PFSK-1 (cell line): Measurements from ENCODE around the gene ZNF226. TPM values are rescaled to one million over a fixed set of nuclear protein-coding genes. Genes with fewer than 3 reads are reported as not detected.

ENCODE experiments used
- FOXP2 ChIP-seq: optimal IDR thresholded peaks from 2 replicates; pipeline ENCODE3; 2011; ENCODE audit warnings: borderline replicate concordance, control low read depth, inconsistent platforms; ENCODE audit not compliant: insufficient read depth; ENCODE audit errors: extremely low read length, extremely low read depth
- POLR2AphosphoS5 ChIP-seq: IDR thresholded peaks from 2 replicates; pipeline ENCODE4 v1.6.1; 2012; ENCODE audit warnings: low read depth, mild to moderate bottlenecking, control low read depth, low read length, moderate library complexity
- SIN3A ChIP-seq: IDR thresholded peaks from 2 replicates; pipeline ENCODE4 v1.6.1; 2012; ENCODE audit warnings: mild to moderate bottlenecking, low read length, moderate library complexity, borderline replicate concordance; ENCODE audit not compliant: insufficient read depth
- TAF1 ChIP-seq: IDR thresholded peaks from 2 replicates; pipeline ENCODE4 v1.6.1; 2012; ENCODE audit warnings: low read length, control low read depth, borderline replicate concordance; ENCODE audit not compliant: insufficient read depth
- polyA plus RNA-seq: library from polyadenylated mRNA; unstranded; fragments of >200 nt; gene quantifications from one replicate; pipeline ENCODE4 v1.2.1, GENCODE V29; 2012; ENCODE audit warnings: low read depth, missing spikeins; ENCODE audit not compliant: insufficient read length
- TF ChIP-seq, protein P1 (sequence below), 2 experiments: IDR thresholded peaks; 2 replicates each; pipeline versions ENCODE4 v1.6.1 to v1.8.0; 2011 to 2012; ENCODE audit warnings: low read depth in 2 of 2, low read length in 2 of 2, control low read depth in 1 of 2, inconsistent platforms in 1 of 2, mild to moderate bottlenecking in 1 of 2, moderate library complexity in 1 of 2; ENCODE audit not compliant: insufficient read depth in 1 of 2

ZNF226 gene
- polyA plus RNA-seq: 7.4 TPM

DNA sequence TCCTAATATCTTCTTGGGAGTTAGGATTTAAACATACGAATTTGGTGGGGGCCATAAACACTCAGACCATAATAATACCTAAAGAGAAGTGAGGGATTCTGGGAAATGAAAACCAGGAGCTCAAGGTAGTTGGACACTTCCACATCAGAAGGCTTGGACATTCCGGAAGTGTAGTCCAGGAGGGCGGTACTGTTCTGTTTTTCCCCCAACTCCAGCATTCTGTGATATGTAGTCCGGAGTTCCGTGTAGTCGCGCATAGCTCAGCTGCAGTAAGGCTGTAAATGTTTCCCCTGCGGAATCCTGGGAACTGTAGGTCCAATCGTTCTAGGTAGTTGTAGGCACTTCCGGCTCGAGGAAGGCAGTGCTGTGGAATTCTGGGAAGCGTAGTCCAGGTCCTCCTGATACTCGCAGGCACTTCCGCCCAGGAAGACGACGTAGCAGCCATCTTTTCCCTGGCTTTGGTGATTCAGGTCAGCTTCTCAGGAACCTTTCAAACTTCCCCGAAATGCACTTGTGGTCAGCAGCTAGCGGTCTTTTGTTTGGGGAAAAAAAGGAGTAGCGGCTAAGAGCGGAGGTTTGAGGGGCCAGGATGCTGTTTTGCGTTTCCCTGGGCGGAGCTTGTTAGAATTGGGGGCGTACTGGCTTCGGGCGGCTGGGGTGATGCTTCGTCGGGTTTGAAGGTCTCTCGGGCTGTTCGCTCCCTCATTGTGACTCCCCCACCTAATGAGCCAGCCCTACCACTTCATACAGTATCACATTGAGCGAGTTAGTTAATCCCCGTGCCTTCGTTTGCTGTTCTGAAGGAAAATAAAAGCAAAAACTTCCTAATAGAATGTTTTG is at the start of gene ZNF226:
TSS of gene ZNF226 (plus strand) at position 428 of the 840 bp plus-strand sequence. CDS start 4,981 bp downstream, outside the sequence.
- TF ChIP-seq POLR2AphosphoS5 (peak; percentile 86), TAF1 (peak; percentile 86), FOXP2 (peak; percentile 45), SIN3A (no peak)
- TF ChIP-seq, protein P1, sequence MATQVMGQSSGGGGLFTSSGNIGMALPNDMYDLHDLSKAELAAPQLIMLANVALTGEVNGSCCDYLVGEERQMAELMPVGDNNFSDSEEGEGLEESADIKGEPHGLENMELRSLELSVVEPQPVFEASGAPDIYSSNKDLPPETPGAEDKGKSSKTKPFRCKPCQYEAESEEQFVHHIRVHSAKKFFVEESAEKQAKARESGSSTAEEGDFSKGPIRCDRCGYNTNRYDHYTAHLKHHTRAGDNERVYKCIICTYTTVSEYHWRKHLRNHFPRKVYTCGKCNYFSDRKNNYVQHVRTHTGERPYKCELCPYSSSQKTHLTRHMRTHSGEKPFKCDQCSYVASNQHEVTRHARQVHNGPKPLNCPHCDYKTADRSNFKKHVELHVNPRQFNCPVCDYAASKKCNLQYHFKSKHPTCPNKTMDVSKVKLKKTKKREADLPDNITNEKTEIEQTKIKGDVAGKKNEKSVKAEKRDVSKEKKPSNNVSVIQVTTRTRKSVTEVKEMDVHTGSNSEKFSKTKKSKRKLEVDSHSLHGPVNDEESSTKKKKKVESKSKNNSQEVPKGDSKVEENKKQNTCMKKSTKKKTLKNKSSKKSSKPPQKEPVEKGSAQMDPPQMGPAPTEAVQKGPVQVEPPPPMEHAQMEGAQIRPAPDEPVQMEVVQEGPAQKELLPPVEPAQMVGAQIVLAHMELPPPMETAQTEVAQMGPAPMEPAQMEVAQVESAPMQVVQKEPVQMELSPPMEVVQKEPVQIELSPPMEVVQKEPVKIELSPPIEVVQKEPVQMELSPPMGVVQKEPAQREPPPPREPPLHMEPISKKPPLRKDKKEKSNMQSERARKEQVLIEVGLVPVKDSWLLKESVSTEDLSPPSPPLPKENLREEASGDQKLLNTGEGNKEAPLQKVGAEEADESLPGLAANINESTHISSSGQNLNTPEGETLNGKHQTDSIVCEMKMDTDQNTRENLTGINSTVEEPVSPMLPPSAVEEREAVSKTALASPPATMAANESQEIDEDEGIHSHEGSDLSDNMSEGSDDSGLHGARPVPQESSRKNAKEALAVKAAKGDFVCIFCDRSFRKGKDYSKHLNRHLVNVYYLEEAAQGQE (IDR thresholded peaks at IDR 0.05; ENCODE audit: insufficient read depth in 1 of 2, low read depth in 2 of 2, low read length in 2 of 2): no peak

DNA sequence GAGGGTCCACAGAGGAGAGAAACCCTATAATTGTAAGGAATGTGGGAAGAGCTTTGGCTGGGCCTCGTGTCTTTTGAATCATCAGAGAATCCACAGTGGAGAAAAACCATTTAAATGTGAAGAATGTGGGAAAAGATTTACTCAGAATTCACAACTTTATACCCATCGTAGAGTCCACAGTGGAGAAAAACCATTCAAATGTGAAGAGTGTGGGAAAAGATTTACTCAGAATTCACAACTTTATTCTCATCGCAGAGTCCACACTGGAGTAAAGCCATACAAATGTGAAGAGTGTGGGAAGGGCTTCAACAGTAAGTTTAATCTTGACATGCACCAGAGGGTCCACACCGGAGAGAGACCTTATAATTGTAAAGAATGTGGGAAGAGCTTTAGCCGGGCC is 32.9 kb upstream of the ZNF226 start:
- TF ChIP-seq, protein P1 (IDR thresholded peaks at IDR 0.05; ENCODE audit: insufficient read depth in 1 of 2, low read depth in 2 of 2, low read length in 2 of 2): no peak
- TF ChIP-seq TAF1: no peak
- TF ChIP-seq SIN3A: no peak
- TF ChIP-seq POLR2AphosphoS5: no peak
- TF ChIP-seq FOXP2: no peak

DNA sequence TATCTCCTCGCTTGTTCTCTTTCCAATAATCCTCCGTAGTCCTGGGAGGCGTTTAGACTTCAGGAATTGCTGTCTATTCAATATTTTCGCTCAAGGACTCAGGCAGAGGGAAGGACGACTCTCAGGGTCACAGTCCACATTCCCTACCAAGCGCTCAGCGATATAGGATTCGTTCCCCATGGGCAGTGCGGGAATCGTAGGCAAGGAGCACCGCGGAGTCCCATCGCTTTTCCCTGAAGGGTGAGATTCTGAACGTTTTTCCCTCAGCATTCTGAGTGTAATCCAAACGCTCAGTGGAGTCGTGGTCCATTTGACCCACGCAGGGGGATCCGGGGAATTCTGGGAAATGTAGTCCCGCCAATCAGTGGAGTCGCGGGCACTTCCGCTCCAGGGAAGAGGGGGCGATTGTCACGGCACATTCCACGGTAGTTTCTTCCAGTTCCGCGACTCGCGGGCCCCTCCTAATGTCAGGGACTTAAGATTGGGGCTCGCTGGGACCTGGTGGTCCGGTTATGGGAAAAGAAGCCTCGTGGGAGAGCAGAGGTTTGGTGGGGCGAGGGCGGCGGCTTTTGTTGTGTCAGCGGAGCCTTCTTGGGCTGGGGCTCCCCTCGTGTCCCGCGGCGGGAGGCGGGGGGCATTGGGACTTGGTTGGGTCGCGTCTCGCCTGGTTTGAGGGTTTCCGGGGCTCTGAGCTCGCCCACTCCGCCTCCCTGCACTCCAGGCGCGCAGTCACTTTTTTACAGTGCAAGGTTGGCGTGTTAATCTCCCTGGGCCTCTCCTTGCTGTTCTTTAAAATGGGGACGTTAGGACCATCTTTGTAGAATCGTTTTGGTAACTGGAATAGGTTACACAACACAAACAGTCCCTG is 23.5 kb upstream of the ZNF226 start, which contains the start of gene ZNF234:
TSS of gene ZNF234 (plus strand) at position 364 of the 868 bp plus-strand sequence. CDS start 3,079 bp downstream, outside the sequence.
- TF ChIP-seq SIN3A (peak; percentile 88; the same call in 1 of the 2 replicates), TAF1 (peak; percentile 79; the same call in 1 of the 2 replicates), FOXP2 (no peak), POLR2AphosphoS5 (peak; percentile 81)
- TF ChIP-seq, protein P1 (IDR thresholded peaks at IDR 0.05; ENCODE audit: insufficient read depth in 1 of 2, low read depth in 2 of 2, low read length in 2 of 2): no peak

DNA sequence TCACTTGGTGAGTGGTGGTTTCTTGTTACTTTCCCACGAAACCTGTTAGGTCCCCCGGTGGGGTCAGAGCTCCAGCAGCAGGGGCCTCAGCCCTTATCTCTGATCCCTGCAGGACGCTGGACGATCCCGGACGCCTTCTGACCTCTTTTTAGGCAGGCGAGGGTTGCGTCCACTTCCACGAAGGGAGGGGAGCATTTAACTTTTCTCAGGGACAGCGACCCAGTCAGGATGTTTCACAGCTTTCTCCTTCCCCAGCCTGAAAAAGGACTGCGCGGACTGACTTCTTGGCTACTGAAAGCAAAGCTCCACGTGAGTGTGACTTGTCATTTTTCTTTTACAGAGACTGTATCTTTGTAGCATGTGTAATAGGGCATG is 22.9 kb upstream of the ZNF226 start:
- TF ChIP-seq, protein P1 (IDR thresholded peaks at IDR 0.05; ENCODE audit: insufficient read depth in 1 of 2, low read depth in 2 of 2, low read length in 2 of 2): no peak
- TF ChIP-seq SIN3A (no peak; the same call in 1 of the 2 replicates), TAF1 (no peak), FOXP2 (no peak), POLR2AphosphoS5 (no peak)
